T-helper 2 cell treated with Interferon-gamma antibody and Interleukin-4, amounts not matched to agents 100 ng/mL and 5 ng/mL, for 36 hours (primary cell): ENCODE results near the gene ING4. TPM values are rescaled to one million over a fixed set of nuclear protein-coding genes. Genes with fewer than 3 reads are reported as not detected.
"Not testable (repeated sequence)": the region's sequence is repeated elsewhere in the genome, so short reads cannot be mapped to it uniquely, and the experiment has no call there.

Experiments used
- intact Hi-C: fragments of 100-400 bp; cut with micrococcal nuclease; formaldehyde crosslinking; loops from one replicate; pipeline ENCODE4 v1.15.1; 2023
- total RNA-seq: library from RNA; stranded (reverse); gene quantifications from 2 replicates; pipeline ENCODE4 v1.2.3, GENCODE V29; 2022

The ING4 gene
- total RNA-seq, result 20.7 and 21.3 TPM in 2 replicates

GRCh38 chr12:6662906-6663742 lies at the start of gene ING4:
Gene ING4 (minus strand): TSS chr12:6663119. CDS start chr12:6663101, 18 bp downstream.
- intact Hi-C loops, result loop anchor here (1.0 to 5.0 kb wide), 10 partner anchors 26 to 307 kb away; partner anchors contain the start of genes CHD4, COPS7A, EMG1 and GAPDH

- intact Hi-C loops, result no loop called here
Observed at GRCh38 chr12:6708960-6709394, 46.1 kb upstream of the ING4 start.

GRCh38 chr12:6708351-6708750 lies 45.4 kb upstream of the ING4 start:
- intact Hi-C loops, result not testable (repeated sequence)

- intact Hi-C loops, result loop anchor here (5.0 kb wide), 1 partner anchor 89 kb away; no protein-coding TSS in a partner anchor
Observed at GRCh38 chr12:6703631-6704030, 40.7 kb upstream of the ING4 start.

- intact Hi-C loops, result loop anchor here (5.0 kb wide), 1 partner anchor 91 kb away; no protein-coding TSS in a partner anchor
Observed at GRCh38 chr12:6701078-6701768, 38.3 kb upstream of the ING4 start.

- intact Hi-C loops, result loop anchor here (1.0 to 5.0 kb wide), 2 partner anchors 11 to 92 kb away; partner anchors contain the start of gene ZNF384
Observed at GRCh38 chr12:6700646-6701051, 37.7 kb upstream of the ING4 start, which contains the start of gene PIANP. Gene PIANP (minus strand): TSS chr12:6700815. CDS start chr12:6698061, 2,754 bp downstream.

- intact Hi-C loops, result loop anchor here (1.0 to 5.0 kb wide), 2 partner anchors 11 to 92 kb away; partner anchors contain the start of gene ZNF384
Observed at GRCh38 chr12:6699989-6700645, 37.2 kb upstream of the ING4 start.

- intact Hi-C loops, result no loop called here
Observed at GRCh38 chr12:6699259-6699988, 36.5 kb upstream of the ING4 start.

- intact Hi-C loops, result no loop called here
Observed at GRCh38 chr12:6698352-6699046, 35.6 kb upstream of the ING4 start.

- intact Hi-C loops, result no loop called here
Observed at GRCh38 chr12:6697584-6698351, 34.8 kb upstream of the ING4 start.

- intact Hi-C loops, result no loop called here
Observed at GRCh38 chr12:6696690-6697583, 34.0 kb upstream of the ING4 start.

- intact Hi-C loops, result no loop called here
Observed at GRCh38 chr12:6695313-6696045, 32.6 kb upstream of the ING4 start.

GRCh38 chr12:6694701-6695100 lies 31.8 kb upstream of the ING4 start:
- intact Hi-C loops, result no loop called here

GRCh38 chr12:6693832-6694355 lies 31.0 kb upstream of the ING4 start:
- intact Hi-C loops, result no loop called here

- intact Hi-C loops, result no loop called here
Observed at GRCh38 chr12:6692888-6693287, 30.0 kb upstream of the ING4 start.

GRCh38 chr12:6691473-6691872 lies 28.6 kb upstream of the ING4 start:
- intact Hi-C loops, result no loop called here
